ENCODE data around the gene CYSRT1.
A peak's percentile ranks its signal among the peaks of the same experiment; 100 is the strongest.
"Not testable (repeated sequence)": the region's sequence is repeated elsewhere in the genome, so short reads cannot be mapped to it uniquely, and the experiment has no call there.

Gene CYSRT1

GRCh38 chr9:137239541-137240200 is 14.7 kb downstream of the CYSRT1 start:
- not testable (repeated sequence) for DNase-seq

GRCh38 chr9:137240318-137240840 is 15.4 kb downstream of the CYSRT1 start:
- peak; percentile 85 for DNase-seq

- peak; percentile 100 for DNase-seq
Observed at GRCh38 chr9:137240841-137241489, 16.0 kb downstream of the CYSRT1 start, which contains the start of gene TUBB4B. Gene TUBB4B, plus strand, starts transcription at chr9:137241287. Its CDS starts 74 bp downstream, at chr9:137241361.

GRCh38 chr9:137241490-137242268 is 16.7 kb downstream of the CYSRT1 start:
- no peak for DNase-seq

- DNase-seq, result no peak
Observed at GRCh38 chr9:137242269-137243203, 17.6 kb downstream of the CYSRT1 start.

- not testable (repeated sequence) for DNase-seq
Observed at GRCh38 chr9:137243266-137243625, 18.3 kb downstream of the CYSRT1 start.

- no peak for DNase-seq
Observed at GRCh38 chr9:137243626-137244485, 18.9 kb downstream of the CYSRT1 start.

- peak; percentile 42 for DNase-seq
Observed at GRCh38 chr9:137244486-137245449, 19.8 kb downstream of the CYSRT1 start.

GRCh38 chr9:137245450-137246421 is 20.8 kb downstream of the CYSRT1 start:
- DNase-seq, result peak; percentile 84

GRCh38 chr9:137247135-137247915 is 22.4 kb downstream of the CYSRT1 start:
- DNase-seq, result no peak

- no peak for DNase-seq
Observed at GRCh38 chr9:137247916-137248175, 22.9 kb downstream of the CYSRT1 start.

GRCh38 chr9:137250329-137251193 is 25.6 kb downstream of the CYSRT1 start:
- no peak for DNase-seq

GRCh38 chr9:137251194-137251461 is 26.2 kb downstream of the CYSRT1 start, which contains the start of gene STPG3:
Gene STPG3, plus strand, starts transcription at chr9:137251286. Its CDS starts 1 bp downstream, at chr9:137251287.
- no peak for DNase-seq

- no peak for DNase-seq
Observed at GRCh38 chr9:137251490-137252268, 26.7 kb downstream of the CYSRT1 start.

GRCh38 chr9:137252555-137253506 is 27.9 kb downstream of the CYSRT1 start:
- no peak for DNase-seq
